Activated B cell treated with CpG ODN at 0.5 μM for 24 hours (primary cell): Measurements from ENCODE around the gene GUCA2A. TPM values are rescaled to one million over a fixed set of nuclear protein-coding genes. Genes with fewer than 3 reads are reported as not detected.
"Not testable (repeated sequence)": the region's sequence is repeated elsewhere in the genome, so short reads cannot be mapped to it uniquely, and the experiment has no call there.

Experiments used
- ATAC-seq: fragments of 200-7000 bp; cut with Tn5 transposase; one replicate; pipeline ENCODE4 v1.10.0; 2021; ENCODE audit warnings: low read depth, mild to moderate bottlenecking, moderate library complexity
- CTCF ChIA-PET: fragments of 350-600 bp; sonication (Branson Sonifier 250); formaldehyde crosslinking; loops from one replicate; lab custom pipeline; 2021; ENCODE audit warnings: antibody characterized with exemption; lab: Charles Lee
- POLR2A ChIA-PET: fragments of 350-600 bp; sonication (Branson Sonifier 250); formaldehyde crosslinking; loops from one replicate; lab custom pipeline; 2021; ENCODE audit warnings: antibody characterized with exemption; lab: Charles Lee
- DNase-seq: peaks from one replicate; pipeline ENCODE4 v3.0.0; 2022
- H3K27ac Mint-ChIP-seq: one replicate; pipeline ENCODE4 v1.8.0; 2020; ENCODE audit warnings: mixed read lengths
- H3K27me3 Mint-ChIP-seq: one replicate; pipeline ENCODE4 v1.8.0; 2021; ENCODE audit warnings: mixed read lengths
- H3K36me3 Mint-ChIP-seq: one replicate; pipeline ENCODE4 v1.8.0; 2021; ENCODE audit warnings: low read depth, mixed read lengths
- H3K4me1 Mint-ChIP-seq: one replicate; pipeline ENCODE4 v1.8.0; 2021; ENCODE audit warnings: mixed read lengths
- H3K4me3 Mint-ChIP-seq: one replicate; pipeline ENCODE4 v1.8.0; 2020; ENCODE audit warnings: mild to moderate bottlenecking, mixed read lengths
- H3K9me3 Mint-ChIP-seq: one replicate; pipeline ENCODE4 v1.8.0; 2020; ENCODE audit warnings: mixed read lengths
- intact Hi-C: fragments of 100-400 bp; cut with micrococcal nuclease; formaldehyde crosslinking; loops from one replicate; pipeline ENCODE4 v1.15.1; 2024
- total RNA-seq: library from RNA; stranded (reverse); gene quantifications from 2 replicates; pipeline ENCODE4 v1.2.3, GENCODE V29; 2022
- TF ChIP-seq, protein P1 (sequence below): fragments of 200-600 bp; IDR thresholded peaks from one replicate; pipeline ENCODE4 v1.8.0; 2022; ENCODE audit warnings: antibody characterized with exemption, mild to moderate bottlenecking

The GUCA2A gene, protein sequence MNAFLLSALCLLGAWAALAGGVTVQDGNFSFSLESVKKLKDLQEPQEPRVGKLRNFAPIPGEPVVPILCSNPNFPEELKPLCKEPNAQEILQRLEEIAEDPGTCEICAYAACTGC
- not detected in 2 replicates for total RNA-seq

DNA sequence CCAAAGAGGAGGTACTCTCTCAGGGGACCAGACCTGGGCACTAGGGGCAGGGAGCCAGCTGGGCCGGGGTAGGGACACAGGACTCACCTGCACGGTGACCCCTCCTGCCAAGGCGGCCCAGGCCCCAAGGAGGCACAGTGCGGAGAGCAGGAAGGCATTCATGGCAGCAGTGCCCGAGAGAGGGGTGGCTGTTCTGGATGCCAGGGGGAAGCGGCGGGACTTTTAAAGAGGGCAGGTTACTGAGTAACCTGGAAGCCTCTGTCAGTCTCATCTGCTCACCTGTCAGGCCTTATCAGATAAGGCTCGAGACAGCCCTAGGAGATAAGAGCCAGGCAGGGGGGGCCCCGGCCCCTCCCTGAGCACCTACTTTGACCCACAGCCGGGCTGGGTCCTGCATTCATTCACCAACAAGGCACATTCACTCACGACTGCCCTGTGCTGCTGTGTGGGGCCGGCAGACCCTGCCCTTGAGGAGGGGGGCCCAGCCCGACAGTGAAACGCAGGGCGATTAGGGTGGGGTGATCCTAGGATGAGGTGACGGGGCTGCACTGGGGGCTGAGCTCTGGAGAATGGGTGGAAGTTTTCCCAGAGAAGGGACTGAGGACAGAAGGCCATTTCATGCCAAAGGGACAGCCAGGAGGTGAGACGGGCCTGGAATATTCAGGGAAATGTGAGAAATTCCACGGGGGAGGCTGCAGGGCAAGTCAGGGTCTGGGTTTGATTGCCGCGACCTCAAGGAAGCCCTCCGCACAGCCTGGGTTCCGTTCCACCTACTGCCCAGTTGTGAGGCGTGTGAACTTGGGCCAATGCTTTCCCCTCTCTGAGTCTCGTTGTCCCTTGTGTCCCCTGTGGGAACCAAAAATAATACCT, at the start of gene GUCA2A:
TSS of gene GUCA2A (minus strand) at position 195 of the 870 bp plus-strand sequence. CDS start at position 162, 33 bp downstream.
- intact Hi-C loops, result no loop called here
- no peak within 1 kb of the TSS for H3K4me3 Mint-ChIP-seq
- DNase-seq (no peak), ATAC-seq (no peak)
- H3K27me3 Mint-ChIP-seq, result peaks cover 8% of the 10 kb centered on the region
- H3K27ac Mint-ChIP-seq, result no peak within 1 kb of the TSS
- no peaks in the 10 kb centered on the region for H3K4me1 Mint-ChIP-seq
- CTCF ChIA-PET, result no interaction called here
- no peaks in the 10 kb centered on the region for H3K36me3 Mint-ChIP-seq
- TF ChIP-seq, protein P1, sequence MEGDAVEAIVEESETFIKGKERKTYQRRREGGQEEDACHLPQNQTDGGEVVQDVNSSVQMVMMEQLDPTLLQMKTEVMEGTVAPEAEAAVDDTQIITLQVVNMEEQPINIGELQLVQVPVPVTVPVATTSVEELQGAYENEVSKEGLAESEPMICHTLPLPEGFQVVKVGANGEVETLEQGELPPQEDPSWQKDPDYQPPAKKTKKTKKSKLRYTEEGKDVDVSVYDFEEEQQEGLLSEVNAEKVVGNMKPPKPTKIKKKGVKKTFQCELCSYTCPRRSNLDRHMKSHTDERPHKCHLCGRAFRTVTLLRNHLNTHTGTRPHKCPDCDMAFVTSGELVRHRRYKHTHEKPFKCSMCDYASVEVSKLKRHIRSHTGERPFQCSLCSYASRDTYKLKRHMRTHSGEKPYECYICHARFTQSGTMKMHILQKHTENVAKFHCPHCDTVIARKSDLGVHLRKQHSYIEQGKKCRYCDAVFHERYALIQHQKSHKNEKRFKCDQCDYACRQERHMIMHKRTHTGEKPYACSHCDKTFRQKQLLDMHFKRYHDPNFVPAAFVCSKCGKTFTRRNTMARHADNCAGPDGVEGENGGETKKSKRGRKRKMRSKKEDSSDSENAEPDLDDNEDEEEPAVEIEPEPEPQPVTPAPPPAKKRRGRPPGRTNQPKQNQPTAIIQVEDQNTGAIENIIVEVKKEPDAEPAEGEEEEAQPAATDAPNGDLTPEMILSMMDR, result no peak
- peaks cover 10% of the 10 kb centered on the region for H3K9me3 Mint-ChIP-seq
- POLR2A ChIA-PET, result no interaction called here

DNA sequence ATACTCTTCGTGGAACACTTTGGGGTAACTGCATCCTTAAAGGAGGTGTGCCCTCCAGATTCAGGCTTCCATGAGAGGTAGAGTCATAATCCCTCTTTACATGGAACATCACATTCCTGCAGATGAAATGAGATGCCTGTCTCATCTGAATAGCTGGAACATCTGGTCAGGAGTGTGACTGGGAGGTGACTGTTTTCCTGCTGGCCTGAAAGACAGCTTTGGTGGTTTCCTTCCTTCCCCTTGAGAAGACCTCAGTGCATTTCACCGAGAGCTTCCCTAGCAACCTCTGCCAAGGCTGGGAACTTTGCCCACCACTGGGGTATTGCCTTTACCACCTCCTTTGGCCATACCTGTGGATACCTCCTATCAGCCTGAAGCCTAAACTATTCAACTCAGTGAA, 46.7 kb upstream of the GUCA2A start:
- H3K9me3 Mint-ChIP-seq, result peaks cover 12% of the 10 kb centered on the region
- ChIA-PET CTCF (interaction anchor here (1.2 kb wide), 1 partner anchor 37 kb away, joined by 3 read pairs; no protein-coding TSS in a partner anchor), POLR2A (interaction anchor here (0.8 kb wide), 1 partner anchor 998 kb away, joined by 3 read pairs; no protein-coding TSS in a partner anchor)
- ATAC-seq (no peak), DNase-seq (no peak)
- H3K27me3 Mint-ChIP-seq, result no peaks in the 10 kb centered on the region
- H3K27ac Mint-ChIP-seq, result no peak overlapping the region
- peaks cover 35% of the 10 kb centered on the region for H3K4me1 Mint-ChIP-seq
- peaks cover 54% of the 10 kb centered on the region for H3K36me3 Mint-ChIP-seq
- TF ChIP-seq, protein P1, result no peak
- no peak overlapping the region for H3K4me3 Mint-ChIP-seq
- intact Hi-C loops, result no loop called here

DNA sequence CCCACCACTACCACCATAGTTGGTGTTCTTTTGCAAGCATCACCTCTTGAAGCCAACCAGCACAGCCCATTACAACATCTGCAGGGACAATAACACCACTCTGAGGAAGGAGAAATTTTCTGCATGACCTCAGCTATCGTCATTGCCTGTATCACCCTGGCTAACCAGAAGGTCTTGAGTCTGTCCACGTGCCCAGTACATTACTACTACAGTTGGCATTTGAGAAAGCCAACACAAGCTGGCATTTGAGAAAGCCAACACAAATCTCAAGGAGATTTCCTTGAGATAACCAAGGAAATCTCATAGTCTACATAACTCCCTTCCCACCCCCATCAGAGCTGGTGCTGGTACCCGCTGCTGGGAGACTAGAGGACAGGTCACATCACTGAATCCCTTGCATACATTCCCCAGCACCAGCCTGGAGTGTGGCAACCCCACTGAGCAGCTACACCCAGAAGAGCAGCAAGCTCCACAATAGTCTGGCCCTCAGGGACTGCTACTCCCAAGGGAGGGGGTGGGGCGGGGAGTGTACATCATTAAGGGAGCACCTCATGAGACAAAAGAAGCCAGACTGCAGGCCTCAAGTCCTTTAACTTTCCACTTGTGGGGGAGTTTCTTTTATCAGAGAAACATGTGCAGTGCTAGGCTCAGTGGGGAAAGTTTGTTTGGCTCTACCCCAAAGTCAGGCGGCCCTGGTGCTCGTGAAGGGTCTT, 46.0 kb upstream of the GUCA2A start:
- TF ChIP-seq, protein P1, result no peak
- peaks cover 58% of the 10 kb centered on the region for H3K36me3 Mint-ChIP-seq
- peaks cover 12% of the 10 kb centered on the region for H3K9me3 Mint-ChIP-seq
- H3K4me3 Mint-ChIP-seq, result no peak overlapping the region
- intact Hi-C loops, result no loop called here
- no peaks in the 10 kb centered on the region for H3K27me3 Mint-ChIP-seq
- ATAC-seq, result peak; percentile 60
- peaks cover 35% of the 10 kb centered on the region for H3K4me1 Mint-ChIP-seq
- CTCF ChIA-PET, result interaction anchor here (1.2 kb wide), 1 partner anchor 37 kb away, joined by 3 read pairs; no protein-coding TSS in a partner anchor
- DNase-seq, result no peak
- POLR2A ChIA-PET, result interaction anchor here (0.8 kb wide), 1 partner anchor 998 kb away, joined by 3 read pairs; no protein-coding TSS in a partner anchor
- no peak overlapping the region for H3K27ac Mint-ChIP-seq

DNA sequence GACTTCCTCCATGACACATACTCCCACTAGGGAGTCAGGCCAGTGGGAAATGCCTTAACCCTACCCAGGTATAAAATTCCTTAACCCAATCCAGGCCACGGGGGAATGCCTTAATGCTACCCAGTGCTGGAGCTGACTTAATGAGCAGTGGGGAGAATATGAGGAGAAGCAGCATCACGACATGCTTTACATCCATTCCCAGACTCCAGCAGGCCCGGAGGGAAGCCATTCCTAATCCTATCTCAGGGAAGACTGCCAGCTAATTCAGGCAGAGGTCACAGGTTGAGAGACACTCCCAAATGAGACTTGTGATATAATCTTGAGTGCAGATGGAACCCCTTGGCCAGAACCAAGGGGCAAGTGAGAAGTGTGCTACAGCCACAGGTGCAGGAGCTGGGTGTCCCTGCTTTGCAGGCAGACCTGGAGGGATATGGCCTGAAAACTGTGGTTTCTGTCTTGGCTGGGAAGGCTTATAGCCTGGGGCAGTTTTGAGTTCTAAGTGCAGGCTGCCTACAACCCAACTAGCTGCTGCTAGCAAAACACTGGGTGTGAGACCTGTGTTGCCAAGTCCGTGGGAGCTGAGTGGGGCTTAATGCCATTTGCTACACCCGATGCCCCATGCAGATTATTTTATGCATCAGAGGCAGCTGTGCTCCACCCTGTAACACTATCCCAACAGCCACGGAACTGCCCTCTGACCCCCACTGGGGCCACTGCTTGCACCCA, 45.1 kb upstream of the GUCA2A start:
- TF ChIP-seq, protein P1, result no peak
- H3K4me3 Mint-ChIP-seq, result no peak overlapping the region
- no peak for DNase-seq
- H3K4me1 Mint-ChIP-seq, result peaks cover 35% of the 10 kb centered on the region
- CTCF ChIA-PET, result interaction anchor here (0.6 kb wide), 1 partner anchor 60 kb away, joined by 3 read pairs; no protein-coding TSS in a partner anchor
- no peak overlapping the region for H3K27ac Mint-ChIP-seq
- H3K36me3 Mint-ChIP-seq, result peaks cover 61% of the 10 kb centered on the region
- H3K9me3 Mint-ChIP-seq, result peaks cover 12% of the 10 kb centered on the region
- POLR2A ChIA-PET, result no interaction called here
- H3K27me3 Mint-ChIP-seq, result no peaks in the 10 kb centered on the region
- no peak for ATAC-seq
- intact Hi-C loops, result no loop called here

DNA sequence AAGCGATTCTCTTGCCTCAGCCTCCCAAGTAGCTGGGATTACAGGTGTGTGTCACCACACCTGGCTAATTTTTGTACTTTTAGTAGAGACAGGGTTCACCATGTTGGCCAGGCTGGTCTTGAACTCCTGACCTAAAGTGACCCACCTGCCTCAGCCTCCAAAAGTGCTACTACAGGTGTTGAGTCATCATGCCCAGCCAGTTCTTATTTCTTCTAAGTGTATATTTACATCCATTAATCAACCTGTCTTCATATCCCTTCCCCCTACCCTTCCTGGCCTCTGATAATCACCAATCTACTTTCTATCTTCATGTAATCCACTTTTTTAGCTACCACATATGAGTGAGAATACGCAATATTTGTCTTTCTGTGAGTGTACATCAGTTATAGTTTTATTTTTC, 42.4 kb upstream of the GUCA2A start:
- Mint-ChIP-seq H3K4me1 (peaks cover 29% of the 10 kb centered on the region), H3K36me3 (peaks cover 66% of the 10 kb centered on the region), H3K9me3 (peaks cover 16% of the 10 kb centered on the region)
- POLR2A ChIA-PET, DNase-seq, H3K27ac Mint-ChIP-seq, H3K27me3 Mint-ChIP-seq, intact Hi-C loops, ATAC-seq, H3K4me3 Mint-ChIP-seq: not testable (repeated sequence)
- CTCF ChIA-PET, result interaction anchor here (0.6 to 2.3 kb wide), 2 partner anchors 29 to 33 kb away, joined by 3 to 5 read pairs; no protein-coding TSS in a partner anchor
